Mucosa of descending colon (tissue), 3 donors: ENCODE measurements around the gene MRPL40. TPM values are rescaled to one million over a fixed set of nuclear protein-coding genes. Genes with fewer than 3 reads are reported as not detected.

ENCODE experiments used
- ATAC-seq: fragments of 200-7000 bp; cut with Tn5 transposase; one replicate; pipeline ENCODE4 v1.9.1; 2020; ENCODE audit warnings: mild to moderate bottlenecking, moderate library complexity
- DNase-seq, 3 donors: peaks; one replicate each; pipeline ENCODE4 v3.0.0-alpha.2; 2020
- H3K36me3 ChIP-seq: fragments of 200-600 bp; one replicate; pipeline ENCODE4 v1.8.0; 2021; ENCODE audit warnings: low read depth, mild to moderate bottlenecking
- H3K4me1 ChIP-seq: fragments of 200-600 bp; one replicate; pipeline ENCODE4 v1.8.0; 2021; ENCODE audit warnings: low read depth, mild to moderate bottlenecking
- H3K4me3 ChIP-seq: fragments of 200-600 bp; one replicate; pipeline ENCODE4 v1.8.0; 2021; ENCODE audit warnings: mild to moderate bottlenecking
- H3K9me3 ChIP-seq: fragments of 200-600 bp; one replicate; pipeline ENCODE4 v1.8.0; 2021; ENCODE audit warnings: mild to moderate bottlenecking
- CTCF ChIP-seq: fragments of 200-600 bp; IDR thresholded peaks from one replicate; pipeline ENCODE4 v1.8.0; 2022; ENCODE audit warnings: antibody characterized with exemption, mild to moderate bottlenecking
- intact Hi-C, 2 donors: fragments of 100-400 bp; cut with DNase I in 1 of 2; cut with micrococcal nuclease in 1 of 2; formaldehyde crosslinking; loops; one replicate each; pipeline versions ENCODE4 v1.11.0 to v1.11.1; 2022; cut with DNase I, micrococcal nuclease
- total RNA-seq, 3 donors: library from RNA; stranded (reverse); fragmentation: NEBNext Ultra II Directional in 2 of 3; extraction: Animal tissue kit (Norgen Biotek cat#: 25700) in 2 of 3; gene quantifications; one replicate each; pipeline versions ENCODE4 v1.2.1 to v1.2.4, GENCODE V29; 2021 to 2023
- donor health status: DM: no; HTN: no; CAD: no; lungs with moderate emphysema.
- donor health status: DM: no; HTN: no; CAD: no.
- donor health status: DM: no; HTN: yes; CAD: no.

The MRPL40 gene
- total RNA-seq, 3 donors from 2014 or later: 15.2 to 21.7 (median 19.0) TPM

- Histone ChIP-seq H3K4me3 (no peak overlapping the region), H3K36me3 (peaks cover 13% of the 10 kb centered on the region), H3K9me3 (no peaks in the 10 kb centered on the region), H3K4me1 (no peaks in the 10 kb centered on the region)
- no peak for DNase-seq
- intact Hi-C loops: no loop called here
- no peak for TF ChIP-seq CTCF
- no peak for ATAC-seq
Observed at GRCh38 chr22:19460036-19460435, 27.7 kb downstream of the MRPL40 start.

GRCh38 chr22:19461506-19461905 lies 29.2 kb downstream of the MRPL40 start:
- intact Hi-C loops: no loop called here
- H3K4me1 ChIP-seq: no peaks in the 10 kb centered on the region
- ATAC-seq (no peak), DNase-seq (no peak)
- H3K9me3 ChIP-seq: no peaks in the 10 kb centered on the region
- peaks cover 10% of the 10 kb centered on the region for H3K36me3 ChIP-seq
- TF ChIP-seq CTCF: no peak
- no peak overlapping the region for H3K4me3 ChIP-seq

- intact Hi-C loops: no loop called here
- no peak for TF ChIP-seq CTCF
- ATAC-seq (no peak), DNase-seq (no peak)
- no peaks in the 10 kb centered on the region for H3K4me1 ChIP-seq
- H3K4me3 ChIP-seq: no peak overlapping the region
- H3K9me3 ChIP-seq: no peaks in the 10 kb centered on the region
- H3K36me3 ChIP-seq: peaks cover 16% of the 10 kb centered on the region
Observed at GRCh38 chr22:19463008-19463407, 30.7 kb downstream of the MRPL40 start.

GRCh38 chr22:19463491-19464469 lies 31.4 kb downstream of the MRPL40 start:
- TF ChIP-seq CTCF: no peak
- DNase-seq (no peak), ATAC-seq (no peak)
- intact Hi-C loops: no loop called here
- Histone ChIP-seq H3K4me3 (no peak overlapping the region), H3K9me3 (no peaks in the 10 kb centered on the region), H3K4me1 (no peaks in the 10 kb centered on the region), H3K36me3 (peaks cover 16% of the 10 kb centered on the region)

GRCh38 chr22:19464546-19464945 lies 32.2 kb downstream of the MRPL40 start:
- H3K4me1 ChIP-seq: no peaks in the 10 kb centered on the region
- ATAC-seq (no peak), DNase-seq (no peak)
- intact Hi-C loops: no loop called here
- TF ChIP-seq CTCF: no peak
- H3K4me3 ChIP-seq: no peak overlapping the region
- no peaks in the 10 kb centered on the region for H3K9me3 ChIP-seq
- peaks cover 16% of the 10 kb centered on the region for H3K36me3 ChIP-seq
